ENCODE data around the gene MAP1B. TPM values are rescaled to one million over a fixed set of nuclear protein-coding genes. Genes with fewer than 3 reads are reported as not detected.

Gene MAP1B
- total RNA-seq, 4 donors from 2014 or later: 479 to 654 (median 593) TPM

Small RNA genes within 50 kb of the gene (small RNA-seq; reads per million reads assigned to genes)
- gene MIR4803: not detected

Other genes starting within 250 kb of the MAP1B start
- 10 to 100 TPM; 45.4 to 53.9 (median 51.4) TPM for gene MRPS27, start 212.8 kb downstream of the MAP1B start, total RNA-seq
- 10 to 100 TPM in 1 of 4 donors, 1 to 10 TPM in 3; 4.8 to 10.2 (median 7.7) TPM for gene PTCD2, start 212.9 kb downstream of the MAP1B start, total RNA-seq